Choroid plexus epithelial cell (primary cell): ENCODE results near the gene FHL1.

Experiments
- DNase-seq: peaks from one replicate; pipeline ENCODE4 v3.0.0-alpha.2; 2010; ENCODE audit warnings: low read depth
- H3K4me3 ChIP-seq: 2 replicates; pipeline ENCODE4 v1.5.1; 2011; ENCODE audit warnings: low read depth, mild to moderate bottlenecking, control low read depth, low read length, moderate library complexity
- CTCF ChIP-seq: conservative IDR thresholded peaks from 2 replicates; pipeline ENCODE4 v1.5.1; 2011; ENCODE audit warnings: low read depth, mild to moderate bottlenecking, control low read depth, inconsistent platforms, low read length, moderate library complexity

Gene FHL1

GRCh38 chrX:136185401-136186022 is 38.2 kb downstream of the FHL1 start:
- H3K4me3 ChIP-seq, result no peak overlapping the region
- no peak for TF ChIP-seq CTCF
- DNase-seq, result peak; percentile 49

DNA sequence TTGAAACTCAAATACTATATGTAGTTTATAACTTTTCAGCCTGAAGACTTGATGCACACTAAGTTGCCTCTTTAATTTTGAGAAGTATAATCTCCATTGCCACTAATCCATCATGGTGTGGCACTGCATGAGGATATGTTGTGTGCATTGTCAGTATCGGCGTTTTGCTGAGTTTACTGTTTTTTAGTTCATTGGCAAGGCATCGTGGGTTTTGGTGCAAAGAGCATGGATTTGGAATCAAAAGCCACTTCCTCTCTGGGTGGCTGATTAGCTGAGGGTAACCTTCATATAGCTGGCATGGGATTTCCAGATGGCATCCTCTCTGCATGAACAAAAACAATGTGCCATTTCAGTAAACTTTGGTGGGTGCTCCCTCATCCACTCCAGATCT is 38.7 kb downstream of the FHL1 start:
- no peak overlapping the region for H3K4me3 ChIP-seq
- no peak for DNase-seq
- TF ChIP-seq CTCF, result no peak

GRCh38 chrX:136189222-136189621 is 41.9 kb downstream of the FHL1 start:
- H3K4me3 ChIP-seq, result no peak overlapping the region
- peak; percentile 12 for TF ChIP-seq CTCF
- no peak for DNase-seq

DNA sequence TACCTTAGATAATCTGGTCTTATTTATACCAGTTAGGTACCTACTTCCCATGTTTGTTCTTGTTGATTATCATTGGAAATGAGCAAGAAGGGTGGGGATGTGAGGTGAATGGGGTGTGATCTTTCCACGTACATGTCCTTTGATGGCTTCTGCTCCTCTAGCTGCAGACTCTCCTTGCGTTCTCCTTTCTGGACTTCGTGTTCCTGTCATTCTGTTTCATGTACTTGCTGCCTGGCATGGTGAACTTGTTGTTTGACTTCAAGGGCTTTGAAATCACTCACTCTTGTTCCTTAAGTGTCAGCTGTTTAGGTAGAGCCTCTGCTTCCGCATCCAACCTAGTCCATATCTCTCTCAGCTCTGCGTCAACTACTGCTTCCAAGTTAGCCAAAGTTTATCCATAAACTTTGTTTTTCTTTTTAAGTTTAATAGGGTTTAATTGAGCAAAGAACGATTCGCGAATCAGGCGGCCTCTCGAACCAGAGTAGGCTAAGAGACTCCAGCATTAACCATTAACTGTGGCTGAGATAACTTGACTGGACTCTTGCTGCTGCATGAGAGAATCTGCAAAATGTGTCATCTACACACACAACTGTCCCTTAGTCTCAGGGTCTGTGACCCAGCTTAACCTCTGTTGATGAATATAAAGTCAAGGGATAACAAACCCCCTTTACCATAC is 42.8 kb downstream of the FHL1 start:
- no peak for DNase-seq
- TF ChIP-seq CTCF, result no peak
- no peak overlapping the region for H3K4me3 ChIP-seq

DNA sequence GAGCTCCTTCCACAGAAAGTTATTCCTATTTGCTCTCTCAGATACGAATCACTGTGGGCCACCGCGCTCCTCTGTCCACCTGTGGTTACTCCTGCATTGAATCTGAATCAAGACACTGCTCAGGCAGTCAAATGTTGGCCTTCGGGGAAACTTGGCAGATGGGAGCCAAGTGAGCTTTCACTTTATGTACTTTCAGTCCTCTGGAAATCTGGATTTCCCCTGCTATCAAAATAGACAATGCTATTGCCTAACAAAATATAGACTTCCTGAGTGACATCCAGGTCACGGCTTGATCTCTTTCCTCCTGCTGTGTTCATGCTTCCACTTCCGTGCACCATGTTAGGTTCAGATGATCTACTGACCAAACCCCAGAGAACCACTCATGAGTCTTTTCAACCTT is 43.8 kb downstream of the FHL1 start:
- TF ChIP-seq CTCF, result no peak
- DNase-seq, result peak; percentile 57
- H3K4me3 ChIP-seq, result no peak overlapping the region

- no peak overlapping the region for H3K4me3 ChIP-seq
- no peak for TF ChIP-seq CTCF
- no peak for DNase-seq
These were observed 44.8 kb downstream of the FHL1 start for GRCh38 chrX:136192135-136192534.
